Large intestine (tissue), 12 donors: ENCODE measurements around the gene ACTL8. TPM values are rescaled to one million over a fixed set of nuclear protein-coding genes. Genes with fewer than 3 reads are reported as not detected.

Source experiments
- DNase-seq, 2 donors: peaks; one replicate each; pipeline versions ENCODE4 v3.0.0 to v3.0.0-alpha.2; 2013
- H3K27ac ChIP-seq: one replicate; pipeline ENCODE4 v1.5.1; 2013; ENCODE audit warnings: low read length
- H3K27me3 ChIP-seq: 2 replicates; pipeline ENCODE4 v1.6.1; 2013; ENCODE audit warnings: low read length; ENCODE audit not compliant: control insufficient read depth, insufficient read depth
- H3K36me3 ChIP-seq: 2 replicates; pipeline ENCODE4 v1.6.1; 2013; ENCODE audit warnings: low read length; ENCODE audit not compliant: control insufficient read depth, insufficient read depth
- H3K4me1 ChIP-seq: one replicate; pipeline ENCODE4 v1.6.1; 2013; ENCODE audit warnings: low read length; ENCODE audit not compliant: control insufficient read depth, insufficient read depth
- H3K4me3 ChIP-seq: one replicate; pipeline ENCODE4 v1.5.1; 2013; ENCODE audit warnings: low read length
- H3K9me3 ChIP-seq: one replicate; pipeline ENCODE4 v1.6.1; 2013; ENCODE audit warnings: mild to moderate bottlenecking, low read depth, low read length, moderate library complexity; ENCODE audit not compliant: control insufficient read depth
- WGBS: methylation state at CpG from one replicate; pipeline ENCODE4 v1.1.5; 2013; ENCODE audit warnings: low lambda C conversion rate; ENCODE audit not compliant: insufficient coverage; 5-methylcytosine and 5-hydroxymethylcytosine counted together
- long read RNA-seq, 11 donors: transcript quantifications; one replicate each; lab custom pipeline, GENCODE V29; 2026
- polyA plus RNA-seq: library from polyadenylated mRNA; unstranded; fragments of 120-200 nt; gene quantifications from one replicate; pipeline ENCODE4 v1.2.1, GENCODE V29; 2013

Gene ACTL8, protein sequence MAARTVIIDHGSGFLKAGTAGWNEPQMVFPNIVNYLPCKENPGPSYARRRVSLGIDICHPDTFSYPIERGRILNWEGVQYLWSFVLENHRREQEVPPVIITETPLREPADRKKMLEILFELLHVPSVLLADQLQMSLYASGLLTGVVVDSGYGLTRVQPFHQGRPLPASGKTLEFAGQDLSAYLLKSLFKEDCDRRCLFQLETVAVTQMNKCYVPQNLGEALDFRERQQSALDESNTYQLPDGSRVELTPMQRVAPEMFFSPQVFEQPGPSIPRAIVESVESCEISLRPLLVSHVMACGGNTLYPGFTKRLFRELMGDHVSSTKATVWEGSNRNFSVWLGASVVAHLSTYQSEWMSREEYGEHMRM
- polyA plus RNA-seq = not detected
- long read RNA-seq, donor 1 = 0 reads
- long read RNA-seq, donor 2 = 0 reads
- long read RNA-seq, donor 3 = 0 reads
- long read RNA-seq, donor 4 = 0 reads
- long read RNA-seq, donor 5 = 0 reads
- long read RNA-seq, donor 6 = 0 reads
- long read RNA-seq, donor 7 = 0 reads
- long read RNA-seq, donor 8 = 0 reads
- long read RNA-seq, donor 9 = 0 reads
- long read RNA-seq, donor 10 = 0 reads
- long read RNA-seq, donor 11 = 0 reads

- Histone ChIP-seq H3K27ac (no peak within 1 kb of the TSS), H3K9me3 (peaks cover 15% of the 10 kb centered on the region), H3K36me3 (no peaks in the 10 kb centered on the region), H3K27me3 (no peaks in the 10 kb centered on the region), H3K4me1 (no peaks in the 10 kb centered on the region), H3K4me3 (no peak within 1 kb of the TSS)
- WGBS = no CpG with 5 or more reads among the region's 12 CpGs
- DNase-seq = no peak
Observed at GRCh38 chr1:17755120-17755519, at the start of gene ACTL8. ACTL8 (plus strand) TSS chr1:17755333; CDS start chr1:17823009, 67,676 bp downstream.

DNA sequence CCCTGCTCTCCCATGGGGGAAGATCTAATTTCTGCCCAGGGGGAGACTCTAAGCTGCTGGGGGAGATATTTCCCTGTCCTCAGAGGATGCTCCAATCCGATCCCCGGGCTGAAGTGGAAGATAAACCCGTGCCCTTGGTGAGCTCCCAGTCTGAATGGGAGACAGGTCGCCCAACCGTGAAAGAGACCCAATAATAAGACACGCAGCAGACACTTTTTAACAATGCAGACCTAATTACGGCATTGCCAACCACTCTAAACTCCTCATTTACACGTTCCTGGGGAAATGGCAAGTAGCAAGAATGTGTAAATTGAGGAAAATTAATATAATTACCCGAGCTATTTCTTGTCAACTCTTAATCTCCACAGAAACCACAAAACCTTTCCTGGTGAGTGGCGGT, 48.7 kb upstream of the ACTL8 start:
- Histone ChIP-seq H3K36me3 (no peaks in the 10 kb centered on the region), H3K27me3 (peaks cover 2% of the 10 kb centered on the region), H3K9me3 (no peaks in the 10 kb centered on the region), H3K4me1 (no peaks in the 10 kb centered on the region), H3K4me3 (no peak overlapping the region), H3K27ac (no peak overlapping the region)
- no peak for DNase-seq
- no CpG with 5 or more reads among the region's 10 CpGs for WGBS

DNA sequence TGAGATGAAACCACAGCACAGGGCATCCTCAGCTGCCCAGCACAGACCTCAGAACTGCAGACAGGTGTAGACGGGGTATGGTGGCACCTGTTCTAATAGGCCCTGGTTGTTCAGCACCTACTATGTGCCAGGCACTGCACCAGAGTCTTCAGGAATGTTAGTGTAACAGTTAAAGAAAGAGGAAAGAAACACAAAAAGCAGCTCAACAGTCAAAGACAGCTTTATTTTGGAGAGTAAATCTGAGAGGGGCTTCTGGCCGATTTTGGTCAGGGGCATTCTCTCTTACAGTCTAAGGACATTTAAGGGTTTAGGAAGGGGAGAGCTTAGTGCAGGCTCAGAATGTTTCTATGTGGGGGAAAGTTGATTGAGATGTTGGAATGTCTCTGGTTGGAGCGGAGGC, 45.2 kb upstream of the ACTL8 start:
- no peak for DNase-seq
- Histone ChIP-seq H3K9me3 (no peaks in the 10 kb centered on the region), H3K4me1 (no peaks in the 10 kb centered on the region), H3K36me3 (no peaks in the 10 kb centered on the region), H3K27ac (no peak overlapping the region), H3K27me3 (no peaks in the 10 kb centered on the region), H3K4me3 (no peak overlapping the region)
- no CpG with 5 or more reads among the region's 3 CpGs for WGBS

- H3K27me3 ChIP-seq = no peaks in the 10 kb centered on the region
- H3K36me3 ChIP-seq = no peaks in the 10 kb centered on the region
- no peaks in the 10 kb centered on the region for H3K4me1 ChIP-seq
- WGBS = no CpG with 5 or more reads among the region's 4 CpGs
- H3K27ac ChIP-seq = no peak overlapping the region
- H3K4me3 ChIP-seq = no peak overlapping the region
- H3K9me3 ChIP-seq = no peaks in the 10 kb centered on the region
- no peak for DNase-seq
Observed at GRCh38 chr1:17710889-17711576, 44.1 kb upstream of the ACTL8 start.

DNA sequence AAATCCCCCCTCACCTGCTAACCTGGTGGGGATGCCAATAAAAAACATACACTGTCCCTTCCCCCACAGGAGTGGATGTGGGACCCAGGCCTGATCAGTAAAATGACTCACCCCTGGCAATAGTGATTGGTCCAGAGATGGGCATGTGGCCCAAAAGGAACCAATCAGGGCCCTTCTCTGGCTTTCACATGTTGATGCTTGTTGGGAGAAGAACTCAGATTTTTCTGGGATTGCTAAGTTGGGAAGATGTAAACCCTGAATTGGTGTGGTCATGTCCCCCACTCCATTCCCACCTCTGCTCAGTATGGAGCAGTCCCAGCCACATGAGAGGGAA, 43.6 kb upstream of the ACTL8 start:
- no peak for DNase-seq

GRCh38 chr1:17711941-17712340, 43.2 kb upstream of the ACTL8 start:
- Histone ChIP-seq H3K27me3 (no peaks in the 10 kb centered on the region), H3K9me3 (no peaks in the 10 kb centered on the region), H3K4me1 (no peaks in the 10 kb centered on the region), H3K4me3 (no peak overlapping the region), H3K27ac (no peak overlapping the region), H3K36me3 (no peaks in the 10 kb centered on the region)
- WGBS = no CpG with 5 or more reads among the region's 5 CpGs
- no peak for DNase-seq

More for the DNA sequence above, 43.6 kb upstream of the ACTL8 start:
- H3K27ac ChIP-seq = no peak overlapping the region
- H3K4me1 ChIP-seq = no peaks in the 10 kb centered on the region
- no peaks in the 10 kb centered on the region for H3K36me3 ChIP-seq
- no peak overlapping the region for H3K4me3 ChIP-seq
- H3K9me3 ChIP-seq = no peaks in the 10 kb centered on the region
- no peaks in the 10 kb centered on the region for H3K27me3 ChIP-seq

DNA sequence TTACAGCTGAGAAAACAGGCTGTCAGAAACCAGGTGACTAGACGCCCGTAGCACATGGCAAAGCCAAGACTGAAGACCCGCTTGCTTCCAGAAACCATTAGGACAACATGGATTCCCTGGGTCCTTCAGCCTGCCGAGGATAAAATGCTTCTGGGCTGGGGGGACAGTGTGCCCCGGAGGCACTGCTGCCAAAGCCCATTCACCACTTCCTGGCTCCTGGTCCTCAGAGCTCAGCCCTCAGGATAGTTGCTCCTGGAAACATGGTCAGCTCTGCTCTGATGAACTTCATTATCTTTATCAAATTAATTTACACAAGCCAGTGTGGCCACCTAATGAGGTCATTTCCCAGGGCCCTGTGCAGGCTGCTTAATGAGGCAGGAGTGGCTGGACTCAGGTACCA, 41.1 kb upstream of the ACTL8 start:
- H3K4me3 ChIP-seq = no peak overlapping the region
- no CpG with 5 or more reads among the region's 5 CpGs for WGBS
- no peaks in the 10 kb centered on the region for H3K4me1 ChIP-seq
- no peaks in the 10 kb centered on the region for H3K9me3 ChIP-seq
- no peaks in the 10 kb centered on the region for H3K27me3 ChIP-seq
- no peak for DNase-seq
- H3K36me3 ChIP-seq = no peaks in the 10 kb centered on the region
- no peak overlapping the region for H3K27ac ChIP-seq

GRCh38 chr1:17717594-17718535, 37.3 kb upstream of the ACTL8 start:
- H3K4me3 ChIP-seq = no peak overlapping the region
- H3K9me3 ChIP-seq = no peaks in the 10 kb centered on the region
- H3K36me3 ChIP-seq = no peaks in the 10 kb centered on the region
- DNase-seq = no peak
- WGBS = no CpG with 5 or more reads among the region's 25 CpGs
- no peaks in the 10 kb centered on the region for H3K27me3 ChIP-seq
- H3K27ac ChIP-seq = no peak overlapping the region
- H3K4me1 ChIP-seq = no peaks in the 10 kb centered on the region

DNA sequence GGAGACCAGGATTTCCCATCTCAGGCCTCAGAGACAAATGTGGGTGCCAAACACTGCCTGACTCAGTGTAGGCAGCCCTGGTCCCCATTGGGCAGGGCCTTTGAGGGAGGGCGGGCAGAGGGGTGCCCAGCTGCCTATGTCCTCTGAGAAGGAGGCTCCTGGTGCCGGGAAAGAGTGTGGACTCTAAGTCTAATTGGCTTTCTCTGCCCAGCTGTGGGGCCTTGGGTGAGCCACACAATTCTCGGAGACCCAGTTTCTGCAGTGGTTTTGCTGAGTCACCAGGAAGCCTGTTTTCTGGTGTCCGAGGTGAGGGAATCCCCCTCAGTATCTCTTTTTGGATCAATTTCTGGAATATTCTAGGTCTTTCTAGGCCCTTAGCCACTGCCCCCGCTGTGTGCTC, 35.3 kb upstream of the ACTL8 start:
- WGBS = no CpG with 5 or more reads among the region's 5 CpGs
- Histone ChIP-seq H3K4me3 (no peak overlapping the region), H3K4me1 (no peaks in the 10 kb centered on the region), H3K27ac (no peak overlapping the region), H3K27me3 (peaks cover 8% of the 10 kb centered on the region), H3K9me3 (no peaks in the 10 kb centered on the region), H3K36me3 (no peaks in the 10 kb centered on the region)
- no peak for DNase-seq

- H3K9me3 ChIP-seq = no peaks in the 10 kb centered on the region
- 100% methylated on average over 1 of the region's 2 CpGs for WGBS
- peaks cover 8% of the 10 kb centered on the region for H3K27me3 ChIP-seq
- H3K4me1 ChIP-seq = no peaks in the 10 kb centered on the region
- H3K4me3 ChIP-seq = no peak overlapping the region
- no peak for DNase-seq
- H3K27ac ChIP-seq = no peak overlapping the region
- no peaks in the 10 kb centered on the region for H3K36me3 ChIP-seq
Observed at GRCh38 chr1:17721444-17721843, 33.7 kb upstream of the ACTL8 start.
